A549 (cell line): ENCODE measurements around the gene MLLT1. TPM values are rescaled to one million over a fixed set of nuclear protein-coding genes. Genes with fewer than 3 reads are reported as not detected.

Source experiments
- ATAC-seq, 2 experiments: fragments of 200-7000 bp in 1 of 2; fragments of >200 bp in 1 of 2; cut with Nextera tagmentation in 1 of 2; cut with Tn5 transposase in 1 of 2; 3 replicates each; pipeline versions ENCODE4 v1.8.0 to v1.9.1; 2018 to 2020; ENCODE audit warnings: mild to moderate bottlenecking in 1 of 2, moderate library complexity in 1 of 2
- CTCF ChIA-PET: fragments of 300-600 bp; sonication (Branson Sonifier 250); formaldehyde crosslinking; extraction: SDS; loops from one replicate; lab custom pipeline; 2021; ENCODE audit warnings: antibody characterized with exemption, inconsistent platforms; lab: Yijun Ruan, JAX
- POLR2A ChIA-PET: fragments of 350-600 bp; formaldehyde crosslinking; extraction: SDS; loops from one replicate; lab custom pipeline; 2021; ENCODE audit warnings: antibody characterized with exemption, inconsistent platforms; lab: Yijun Ruan, JAX
- DNase-seq, 2 experiments: peaks; one replicate each; pipeline versions ENCODE4 v3.0.0 to v3.0.0-alpha.2; 2011 to 2016; ENCODE audit warnings: low read depth in 1 of 2, low spot score in 1 of 2
- FAIRE-seq: peaks from 2 replicates; lab custom pipeline; 2011; peaks lifted over from hg19 to GRCh38; lab: Jason Lieb, UNC
- H3K27ac ChIP-seq, 2 experiments: fragments of >200 bp; sonication (Bioruptor Twin); formaldehyde crosslinking; 3 replicates each; pipeline ENCODE4 v1.5.1; 2016 to 2017
- H3K4me1 ChIP-seq: fragments of >200 bp; sonication (Bioruptor Twin); formaldehyde crosslinking; 3 replicates; pipeline ENCODE4 v1.6.1; 2016
- H3K4me2 ChIP-seq: fragments of >200 bp; sonication (Bioruptor Twin); formaldehyde crosslinking; 3 replicates; pipeline ENCODE4 v1.6.1; 2016
- H3K4me3 ChIP-seq: fragments of >200 bp; sonication (Bioruptor Twin); formaldehyde crosslinking; 3 replicates; pipeline ENCODE4 v1.5.1; 2016
- H3K9me3 ChIP-seq: fragments of >200 bp; sonication (Bioruptor Twin); formaldehyde crosslinking; 3 replicates; pipeline ENCODE4 v1.6.1; 2016
- BHLHE40 ChIP-seq: IDR thresholded peaks from 2 replicates; pipeline ENCODE4 v1.6.1; 2012; ENCODE audit warnings: low read depth, low read length, inconsistent platforms
- CEBPB ChIP-seq, 2 experiments: fragments of >200 bp in 1 of 2; sonication (Bioruptor Twin) in 1 of 2; formaldehyde crosslinking in 1 of 2; IDR thresholded peaks; 2 replicates each; pipeline ENCODE4 v1.6.1; 2012 to 2016
- CTCF ChIP-seq: fragments of >200 bp; sonication (Bioruptor Twin); formaldehyde crosslinking; IDR thresholded peaks from 3 replicates; pipeline ENCODE4 v1.5.1; 2016
- EHF ChIP-seq: fragments of 250-450 bp; sonication (Bioruptor Pico); IDR thresholded peaks from 2 replicates; pipeline ENCODE4 v1.5.0; 2020; ENCODE audit warnings: mild to moderate bottlenecking
- ESRRA ChIP-seq: fragments of 150-350 bp; IDR thresholded peaks from 2 replicates; pipeline ENCODE4 v1.6.1; 2014; ENCODE audit warnings: mild to moderate bottlenecking, low read length, borderline replicate concordance
- FOSB ChIP-seq: fragments of 250-450 bp; sonication (Bioruptor Pico); IDR thresholded peaks from 2 replicates; pipeline ENCODE4 v1.5.0; 2020; ENCODE audit warnings: mild to moderate bottlenecking, moderate library complexity
- GATA3 ChIP-seq: IDR thresholded peaks from 2 replicates; pipeline ENCODE4 v1.6.1; 2012; ENCODE audit warnings: borderline replicate concordance
- HDAC2 ChIP-seq: fragments of 200-600 bp; sonication (generic); IDR thresholded peaks from 2 replicates; pipeline ENCODE4 v1.6.1; 2016
- HEYL ChIP-seq: fragments of 250-450 bp; sonication (Bioruptor Pico); IDR thresholded peaks from 2 replicates; pipeline ENCODE4 v1.8.0; 2021; ENCODE audit warnings: mild to moderate bottlenecking, moderate library complexity
- MYC ChIP-seq: IDR thresholded peaks from 2 replicates; pipeline ENCODE4 v1.6.1; 2012; ENCODE audit warnings: mild to moderate bottlenecking, inconsistent platforms, low read length, improper control_type of control experiment, borderline replicate concordance
- NPAS2 ChIP-seq: fragments of 250-450 bp; sonication (Bioruptor Pico); IDR thresholded peaks from 2 replicates; pipeline ENCODE4 v1.8.0; 2022; ENCODE audit warnings: mild to moderate bottlenecking, moderate library complexity, borderline replicate concordance
- PHF8 ChIP-seq: fragments of 200-600 bp; sonication (generic); IDR thresholded peaks from 2 replicates; pipeline ENCODE4 v1.6.1; 2016; ENCODE audit warnings: low read depth, mild to moderate bottlenecking, antibody characterized with exemption, moderate library complexity, borderline replicate concordance
- RAD21 ChIP-seq, 2 experiments: fragments of >200 bp in 1 of 2; sonication (Bioruptor Twin) in 1 of 2; formaldehyde crosslinking in 1 of 2; IDR thresholded peaks in 1 of 2; conservative IDR thresholded peaks in 1 of 2; 2 replicates in 1 of 2; 3 replicates in 1 of 2; pipeline ENCODE4 v1.6.1; 2012 to 2018; ENCODE audit warnings: inconsistent platforms in 1 of 2
- RARB ChIP-seq: fragments of 250-450 bp; sonication (Bioruptor Pico); IDR thresholded peaks from 2 replicates; pipeline ENCODE4 v1.8.0; 2021; ENCODE audit warnings: mild to moderate bottlenecking, moderate library complexity
- RCOR1 ChIP-seq: fragments of 150-350 bp; IDR thresholded peaks from 2 replicates; pipeline ENCODE4 v1.6.1; 2014; ENCODE audit warnings: antibody characterized with exemption, low read length, low read depth
- RFX5 ChIP-seq: fragments of 450-650 bp; IDR thresholded peaks from 2 replicates; pipeline ENCODE4 v1.7.1; 2014; ENCODE audit warnings: antibody characterized with exemption, mild to moderate bottlenecking, moderate library complexity
- SREBF2 ChIP-seq: fragments of 450-650 bp; IDR thresholded peaks from 2 replicates; pipeline ENCODE4 v1.6.1; 2014; ENCODE audit warnings: mild to moderate bottlenecking, moderate library complexity
- USF2 ChIP-seq: fragments of 450-650 bp; IDR thresholded peaks from 2 replicates; pipeline ENCODE4 v1.6.1; 2014; ENCODE audit warnings: antibody characterized with exemption
- ZFP36 ChIP-seq: fragments of 450-650 bp; IDR thresholded peaks from 2 replicates; pipeline ENCODE4 v1.6.1; 2014; ENCODE audit warnings: borderline replicate concordance; ENCODE audit not compliant: partially characterized antibody
- ZNF302 ChIP-seq: fragments of 250-450 bp; sonication (Bioruptor Pico); IDR thresholded peaks from 2 replicates; pipeline ENCODE4 v1.9.0; 2021; ENCODE audit warnings: inconsistent platforms, mild to moderate bottlenecking, moderate library complexity
- ZSCAN20 ChIP-seq: fragments of 250-450 bp; sonication (Bioruptor Pico); IDR thresholded peaks from 2 replicates; pipeline ENCODE4 v1.8.0; 2022; ENCODE audit warnings: mild to moderate bottlenecking, moderate library complexity
- WGBS: methylation state at CpG from one replicate; pipeline ENCODE4 v1.1.6; 2017; ENCODE audit errors: missing lambda C conversion rate; 5-methylcytosine and 5-hydroxymethylcytosine counted together
- polyA plus RNA-seq, 4 experiments: library from polyadenylated mRNA; depleted of rRNA in 3 of 4; stranded (reverse); fragments of >200 nt; fragmentation: RNase III in 1 of 4; extraction: RNeasy Plus Mini Kit Qiagen cat#74134 plus additional on column Dnase treatment in 1 of 4; gene quantifications; 2 replicates in 3 of 4; 3 replicates in 1 of 4; pipeline ENCODE4 v1.2.3, GENCODE V29; 2011 to 2017
- TF ChIP-seq, protein P1 (sequence below): fragments of >200 bp; sonication (Bioruptor Twin); formaldehyde crosslinking; IDR thresholded peaks from 2 replicates; pipeline ENCODE4 v1.6.1; 2016
- TF ChIP-seq, protein P2 (sequence below): fragments of 200-600 bp; sonication (generic); IDR thresholded peaks from 2 replicates; pipeline ENCODE4 v1.6.1; 2016; ENCODE audit warnings: antibody characterized with exemption, mild to moderate bottlenecking, moderate library complexity

Gene MLLT1
- polyA plus RNA-seq, 2 of the 4 experiments (the other 2 are of a cell fraction): 7.4 to 17.5 TPM

- ATAC-seq: no peak
- H3K27ac ChIP-seq: no peak overlapping the region
- DNase-seq: no peak
- no peaks in the 10 kb centered on the region for H3K4me1 ChIP-seq
- POLR2A ChIA-PET: no interaction called here
- CTCF ChIA-PET: no interaction called here
- FAIRE-seq: no peak
- WGBS: 84% methylated on average over 9 of the region's 25 CpGs
- TF ChIP-seq HDAC2: no peak
- TF ChIP-seq CTCF: no peak
- no peak for TF ChIP-seq CEBPB (IDR thresholded peaks at IDR 0.05)
- TF ChIP-seq HEYL (CRISPR knock-in tag): no peak
- no peak for TF ChIP-seq PHF8
- TF ChIP-seq, protein P1, sequence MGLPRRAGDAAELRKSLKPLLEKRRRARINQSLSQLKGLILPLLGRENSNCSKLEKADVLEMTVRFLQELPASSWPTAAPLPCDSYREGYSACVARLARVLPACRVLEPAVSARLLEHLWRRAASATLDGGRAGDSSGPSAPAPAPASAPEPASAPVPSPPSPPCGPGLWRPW: no peak
- TF ChIP-seq GATA3: no peak
- TF ChIP-seq SREBF2: no peak
- TF ChIP-seq ZFP36: no peak
- TF ChIP-seq ESRRA: no peak
- no peak for TF ChIP-seq MYC
- H3K4me2 ChIP-seq: no peak overlapping the region
- 0 out of 3 replicates have a peak, but pooled peaks cover 6% of the 10 kb centered on the region for H3K9me3 ChIP-seq
- no peak overlapping the region for H3K4me3 ChIP-seq
These were observed 37.9 kb downstream of the MLLT1 start for GRCh38 chr19:6241680-6242377.

DNA sequence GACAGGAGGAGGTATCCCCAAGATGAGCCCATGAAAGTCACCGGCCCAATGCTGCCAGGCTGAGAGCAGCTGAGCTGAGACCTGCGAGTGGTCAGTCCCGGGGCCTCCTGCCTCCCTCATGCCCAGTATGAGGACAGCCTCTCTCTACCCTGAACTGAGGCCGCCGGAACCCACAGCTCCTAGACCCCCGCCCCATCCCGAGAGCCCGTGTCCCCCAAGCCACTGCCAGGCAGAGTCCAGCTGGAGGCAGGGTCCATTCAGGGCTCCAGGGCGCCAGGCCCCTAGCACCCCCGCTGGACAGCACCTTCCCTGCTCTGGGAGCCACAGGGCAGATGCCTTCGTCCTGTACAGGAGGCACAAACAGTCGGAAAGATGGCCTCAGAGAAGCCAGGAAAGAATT is 38.7 kb downstream of the MLLT1 start:
- DNase-seq: no peak
- Histone ChIP-seq H3K4me3 (no peak overlapping the region), H3K4me2 (no peak overlapping the region), H3K27ac (no peak overlapping the region), H3K4me1 (no peaks in the 10 kb centered on the region), H3K9me3 (0 out of 3 replicates have a peak, but pooled peaks cover 2% of the 10 kb centered on the region)
- no peak for ATAC-seq
- no peak for TF ChIP-seq RARB (CRISPR knock-in tag)
- TF ChIP-seq RFX5: no peak
- TF ChIP-seq RCOR1: no peak
- no peak for TF ChIP-seq EHF
- no peak for TF ChIP-seq SREBF2
- TF ChIP-seq BHLHE40: no peak
- TF ChIP-seq NPAS2: no peak
- no peak for TF ChIP-seq USF2
- TF ChIP-seq CTCF: no peak
- TF ChIP-seq ZFP36: no peak
- no peak for TF ChIP-seq CEBPB (IDR thresholded peaks at IDR 0.05)
- TF ChIP-seq FOSB: no peak
- TF ChIP-seq HEYL (CRISPR knock-in tag): no peak
- TF ChIP-seq GATA3: no peak
- TF ChIP-seq RAD21 (conservative IDR thresholded peaks at IDR 0.05 in 1 of 2, IDR thresholded peaks at IDR 0.05 in 1 of 2): no peak
- TF ChIP-seq ZNF302 (CRISPR knock-in tag): no peak
- TF ChIP-seq, protein P2, sequence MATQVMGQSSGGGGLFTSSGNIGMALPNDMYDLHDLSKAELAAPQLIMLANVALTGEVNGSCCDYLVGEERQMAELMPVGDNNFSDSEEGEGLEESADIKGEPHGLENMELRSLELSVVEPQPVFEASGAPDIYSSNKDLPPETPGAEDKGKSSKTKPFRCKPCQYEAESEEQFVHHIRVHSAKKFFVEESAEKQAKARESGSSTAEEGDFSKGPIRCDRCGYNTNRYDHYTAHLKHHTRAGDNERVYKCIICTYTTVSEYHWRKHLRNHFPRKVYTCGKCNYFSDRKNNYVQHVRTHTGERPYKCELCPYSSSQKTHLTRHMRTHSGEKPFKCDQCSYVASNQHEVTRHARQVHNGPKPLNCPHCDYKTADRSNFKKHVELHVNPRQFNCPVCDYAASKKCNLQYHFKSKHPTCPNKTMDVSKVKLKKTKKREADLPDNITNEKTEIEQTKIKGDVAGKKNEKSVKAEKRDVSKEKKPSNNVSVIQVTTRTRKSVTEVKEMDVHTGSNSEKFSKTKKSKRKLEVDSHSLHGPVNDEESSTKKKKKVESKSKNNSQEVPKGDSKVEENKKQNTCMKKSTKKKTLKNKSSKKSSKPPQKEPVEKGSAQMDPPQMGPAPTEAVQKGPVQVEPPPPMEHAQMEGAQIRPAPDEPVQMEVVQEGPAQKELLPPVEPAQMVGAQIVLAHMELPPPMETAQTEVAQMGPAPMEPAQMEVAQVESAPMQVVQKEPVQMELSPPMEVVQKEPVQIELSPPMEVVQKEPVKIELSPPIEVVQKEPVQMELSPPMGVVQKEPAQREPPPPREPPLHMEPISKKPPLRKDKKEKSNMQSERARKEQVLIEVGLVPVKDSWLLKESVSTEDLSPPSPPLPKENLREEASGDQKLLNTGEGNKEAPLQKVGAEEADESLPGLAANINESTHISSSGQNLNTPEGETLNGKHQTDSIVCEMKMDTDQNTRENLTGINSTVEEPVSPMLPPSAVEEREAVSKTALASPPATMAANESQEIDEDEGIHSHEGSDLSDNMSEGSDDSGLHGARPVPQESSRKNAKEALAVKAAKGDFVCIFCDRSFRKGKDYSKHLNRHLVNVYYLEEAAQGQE: no peak
- TF ChIP-seq ZSCAN20 (CRISPR knock-in tag): no peak
- FAIRE-seq: no peak
- 94% methylated on average over 3 of the region's 12 CpGs for WGBS
- ChIA-PET POLR2A (no interaction called here), CTCF (interaction anchor here (0.8 kb wide), 1 partner anchor 193 kb away, joined by 3 read pairs; no protein-coding TSS in a partner anchor)
